Esophagus muscularis mucosa (tissue), 4 donors: ENCODE results near the gene AGAP3.

ENCODE experiments used
- EP300 ChIP-seq: sonication (generic); formaldehyde crosslinking; IDR thresholded peaks from one replicate; pipeline ENCODE4 v1.6.1; 2017; ENCODE audit warnings: antibody characterized with exemption
- POLR2A ChIP-seq: fragments of 450-650 bp; IDR thresholded peaks from one replicate; pipeline ENCODE4 v1.6.1; 2017; ENCODE audit warnings: antibody characterized with exemption, moderate library complexity, mild to moderate bottlenecking, low read depth
- POLR2AphosphoS5 ChIP-seq, 2 donors: sonication (generic); formaldehyde crosslinking; IDR thresholded peaks; one replicate each; pipeline ENCODE4 v1.6.1; 2017; ENCODE audit warnings: antibody characterized with exemption in 2 of 2
- TF ChIP-seq, protein P1 (sequence below), 3 experiments: fragments of 200-600 bp in 2 of 3; fragments of 450-650 bp in 1 of 3; sonication (generic) in 2 of 3; IDR thresholded peaks; one replicate each; pipeline ENCODE4 v1.5.1; 2017 to 2019; ENCODE audit warnings: antibody characterized with exemption in 3 of 3, mild to moderate bottlenecking in 2 of 3, moderate library complexity in 1 of 3

- TF ChIP-seq, protein P1, sequence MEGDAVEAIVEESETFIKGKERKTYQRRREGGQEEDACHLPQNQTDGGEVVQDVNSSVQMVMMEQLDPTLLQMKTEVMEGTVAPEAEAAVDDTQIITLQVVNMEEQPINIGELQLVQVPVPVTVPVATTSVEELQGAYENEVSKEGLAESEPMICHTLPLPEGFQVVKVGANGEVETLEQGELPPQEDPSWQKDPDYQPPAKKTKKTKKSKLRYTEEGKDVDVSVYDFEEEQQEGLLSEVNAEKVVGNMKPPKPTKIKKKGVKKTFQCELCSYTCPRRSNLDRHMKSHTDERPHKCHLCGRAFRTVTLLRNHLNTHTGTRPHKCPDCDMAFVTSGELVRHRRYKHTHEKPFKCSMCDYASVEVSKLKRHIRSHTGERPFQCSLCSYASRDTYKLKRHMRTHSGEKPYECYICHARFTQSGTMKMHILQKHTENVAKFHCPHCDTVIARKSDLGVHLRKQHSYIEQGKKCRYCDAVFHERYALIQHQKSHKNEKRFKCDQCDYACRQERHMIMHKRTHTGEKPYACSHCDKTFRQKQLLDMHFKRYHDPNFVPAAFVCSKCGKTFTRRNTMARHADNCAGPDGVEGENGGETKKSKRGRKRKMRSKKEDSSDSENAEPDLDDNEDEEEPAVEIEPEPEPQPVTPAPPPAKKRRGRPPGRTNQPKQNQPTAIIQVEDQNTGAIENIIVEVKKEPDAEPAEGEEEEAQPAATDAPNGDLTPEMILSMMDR (IDR thresholded peaks at IDR 0.05) = no peak
- TF ChIP-seq EP300 = no peak
- TF ChIP-seq POLR2A = no peak
- no peak for TF ChIP-seq POLR2AphosphoS5 (IDR thresholded peaks at IDR 0.05)
These were observed 43.1 kb downstream of the AGAP3 start for GRCh38 chr7:151129117-151129959.
